GM23248 (cell line): Measurements from ENCODE around the gene PTGR2.

Experiments used
- EZH2 ChIP-seq: fragments of 200-600 bp; sonication (generic); IDR thresholded peaks from 2 replicates; pipeline ENCODE4 v1.6.1; 2018; ENCODE audit warnings: antibody characterized with exemption, mild to moderate bottlenecking; ENCODE audit not compliant: insufficient read depth, poor library complexity, severe bottlenecking
- EZH2phosphoT487 ChIP-seq: fragments of 200-600 bp; sonication (generic); IDR thresholded peaks from 2 replicates; pipeline ENCODE4 v1.6.1; 2018; ENCODE audit warnings: antibody characterized with exemption, moderate library complexity, mild to moderate bottlenecking, low read depth; ENCODE audit not compliant: insufficient read depth

GRCh38 chr14:73859145-73859544 is 7.5 kb downstream of the PTGR2 start:
- no peak for TF ChIP-seq EZH2
- no peak for TF ChIP-seq EZH2phosphoT487
